Thyroid gland (tissue), 4 donors: ENCODE data around the gene MSS51. TPM values are rescaled to one million over a fixed set of nuclear protein-coding genes. Genes with fewer than 3 reads are reported as not detected.

Source experiments
- DNase-seq, 2 donors: peaks; one replicate each; pipeline ENCODE4 v3.0.0-alpha.2; 2019
- H3K27ac ChIP-seq, 3 donors: fragments of 200-600 bp; sonication (generic); 1 replicate in 2 of 3; 2 replicates in 1 of 3; pipeline ENCODE4 v1.5.1; 2016 to 2019; ENCODE audit warnings: mild to moderate bottlenecking in 1 of 3, moderate library complexity in 1 of 3
- H3K27me3 ChIP-seq: fragments of 200-600 bp; sonication (generic); one replicate; pipeline ENCODE4 v1.5.1; 2019
- H3K36me3 ChIP-seq, 2 donors: fragments of 200-600 bp; sonication (generic); one replicate each; pipeline ENCODE4 v1.5.1; 2016 to 2019
- H3K4me1 ChIP-seq, 2 donors: fragments of 200-600 bp; sonication (generic); one replicate each; pipeline ENCODE4 v1.5.1; 2017 to 2019
- H3K4me3 ChIP-seq, 3 donors: fragments of 200-600 bp; sonication (generic); replicated peaks in 1 of 3; 1 replicate in 2 of 3; 2 replicates in 1 of 3; pipeline ENCODE4 v1.5.1; 2016; ENCODE audit warnings: mild to moderate bottlenecking in 1 of 3
- H3K9me3 ChIP-seq: fragments of 200-600 bp; sonication (generic); one replicate; pipeline ENCODE4 v1.5.1; 2017
- POLR2A ChIP-seq, 2 donors: fragments of 450-650 bp; IDR thresholded peaks; one replicate each; pipeline ENCODE4 v1.6.1; 2017; ENCODE audit warnings: antibody characterized with exemption in 2 of 2, mild to moderate bottlenecking in 2 of 2, moderate library complexity in 1 of 2
- WGBS, 2 donors: methylation state at CpG; one replicate each; pipeline ENCODE4 v1.1.5; 2017; 5-methylcytosine and 5-hydroxymethylcytosine counted together
- intact Hi-C: fragments of 100-400 bp; cut with DNase I; formaldehyde crosslinking; loops from one replicate; pipeline ENCODE4 v1.15.1; 2023
- total RNA-seq, 4 donors: library from RNA; depleted of rRNA; stranded (reverse); fragments of >200 nt; gene quantifications; one replicate each; pipeline ENCODE4 v1.2.3, GENCODE V29; 2016
- TF ChIP-seq, protein P1 (sequence below), 6 experiments: fragments of 200-600 bp in 3 of 6; fragments of 450-650 bp in 3 of 6; sonication (generic) in 3 of 6; IDR thresholded peaks; one replicate each; pipeline ENCODE4 v1.5.1; 2016 to 2019; ENCODE audit warnings: antibody characterized with exemption in 6 of 6, mild to moderate bottlenecking in 2 of 6, inconsistent platforms in 1 of 6, moderate library complexity in 1 of 6

Gene MSS51
- 1 to 10 TPM in 3 of 4 donors, under 1 TPM in 1; 0.94 to 2.9 (median 1.9) TPM for total RNA-seq

DNA sequence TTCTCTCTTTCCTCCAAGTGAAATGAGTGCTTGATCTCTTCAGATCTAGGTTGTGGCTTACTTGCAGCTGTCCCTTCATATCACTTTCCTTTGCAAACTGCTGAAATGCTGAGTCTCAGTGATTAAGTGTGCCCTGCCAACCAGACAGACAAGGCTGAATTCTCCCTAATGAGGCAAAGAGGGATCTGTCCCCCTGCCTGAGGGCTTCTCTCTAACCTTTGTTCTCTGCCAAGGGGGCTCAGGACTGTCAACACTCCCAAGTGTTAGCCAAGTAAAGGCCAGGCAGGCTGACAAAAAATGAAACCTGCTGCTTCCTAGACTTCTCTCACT is at the start of gene MSS51:
Gene MSS51, minus strand, starts transcription at position 24 of the 330 bp plus-strand sequence. CDS start 5,277 bp downstream, outside the sequence.
- Histone ChIP-seq H3K36me3 (peaks cover 0 to 6% of the 10 kb centered on the region in 2 donors), H3K27me3 (no peaks in the 10 kb centered on the region), H3K27ac (no peak within 1 kb of the TSS), H3K4me1 (no peaks in the 10 kb centered on the region), H3K9me3 (no peaks in the 10 kb centered on the region), H3K4me3 (no peak within 1 kb of the TSS)
- TF ChIP-seq, protein P1, sequence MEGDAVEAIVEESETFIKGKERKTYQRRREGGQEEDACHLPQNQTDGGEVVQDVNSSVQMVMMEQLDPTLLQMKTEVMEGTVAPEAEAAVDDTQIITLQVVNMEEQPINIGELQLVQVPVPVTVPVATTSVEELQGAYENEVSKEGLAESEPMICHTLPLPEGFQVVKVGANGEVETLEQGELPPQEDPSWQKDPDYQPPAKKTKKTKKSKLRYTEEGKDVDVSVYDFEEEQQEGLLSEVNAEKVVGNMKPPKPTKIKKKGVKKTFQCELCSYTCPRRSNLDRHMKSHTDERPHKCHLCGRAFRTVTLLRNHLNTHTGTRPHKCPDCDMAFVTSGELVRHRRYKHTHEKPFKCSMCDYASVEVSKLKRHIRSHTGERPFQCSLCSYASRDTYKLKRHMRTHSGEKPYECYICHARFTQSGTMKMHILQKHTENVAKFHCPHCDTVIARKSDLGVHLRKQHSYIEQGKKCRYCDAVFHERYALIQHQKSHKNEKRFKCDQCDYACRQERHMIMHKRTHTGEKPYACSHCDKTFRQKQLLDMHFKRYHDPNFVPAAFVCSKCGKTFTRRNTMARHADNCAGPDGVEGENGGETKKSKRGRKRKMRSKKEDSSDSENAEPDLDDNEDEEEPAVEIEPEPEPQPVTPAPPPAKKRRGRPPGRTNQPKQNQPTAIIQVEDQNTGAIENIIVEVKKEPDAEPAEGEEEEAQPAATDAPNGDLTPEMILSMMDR (IDR thresholded peaks at IDR 0.05) = no peak
- DNase-seq = no peak
- intact Hi-C loops = no loop called here

- DNase-seq = no peak
- Histone ChIP-seq H3K36me3 (peaks cover 8 to 16% of the 10 kb centered on the region in 2 donors), H3K27ac (no peak overlapping the region), H3K9me3 (no peaks in the 10 kb centered on the region), H3K4me3 (no peak overlapping the region), H3K27me3 (no peaks in the 10 kb centered on the region), H3K4me1 (no peaks in the 10 kb centered on the region)
- TF ChIP-seq, protein P1 (IDR thresholded peaks at IDR 0.05) = no peak
- no peak for TF ChIP-seq POLR2A (IDR thresholded peaks at IDR 0.05)
- intact Hi-C loops = no loop called here
- 88 to 95% methylated on average over 7 of the region's 7 CpGs for WGBS, 2 donors
Measured at GRCh38 chr10:73480158-73480557, 46.8 kb upstream of the MSS51 start.

GRCh38 chr10:73478636-73479035 is 45.3 kb upstream of the MSS51 start:
- Histone ChIP-seq H3K36me3 (peaks cover 8 to 27% of the 10 kb centered on the region in 2 donors), H3K4me3 (no peak overlapping the region), H3K27me3 (no peaks in the 10 kb centered on the region), H3K4me1 (no peaks in the 10 kb centered on the region), H3K27ac (no peak overlapping the region), H3K9me3 (no peaks in the 10 kb centered on the region)
- WGBS, 2 donors = 85 to 88% methylated on average over 3 of the region's 3 CpGs
- TF ChIP-seq POLR2A (IDR thresholded peaks at IDR 0.05) = no peak
- TF ChIP-seq, protein P1 (IDR thresholded peaks at IDR 0.05) = no peak
- no peak for DNase-seq
- intact Hi-C loops = no loop called here

GRCh38 chr10:73471226-73471625 is 37.9 kb upstream of the MSS51 start:
- no peak for DNase-seq
- Histone ChIP-seq H3K27ac (no peak overlapping the region), H3K36me3 (peaks cover 0 to 48% of the 10 kb centered on the region in 2 donors), H3K4me3 (no peak overlapping the region), H3K9me3 (no peaks in the 10 kb centered on the region), H3K4me1 (no peaks in the 10 kb centered on the region), H3K27me3 (no peaks in the 10 kb centered on the region)
- WGBS, 2 donors = 87 to 89% methylated on average over 3 of the region's 3 CpGs
- intact Hi-C loops = no loop called here
- TF ChIP-seq, protein P1 (IDR thresholded peaks at IDR 0.05) = no peak

DNA sequence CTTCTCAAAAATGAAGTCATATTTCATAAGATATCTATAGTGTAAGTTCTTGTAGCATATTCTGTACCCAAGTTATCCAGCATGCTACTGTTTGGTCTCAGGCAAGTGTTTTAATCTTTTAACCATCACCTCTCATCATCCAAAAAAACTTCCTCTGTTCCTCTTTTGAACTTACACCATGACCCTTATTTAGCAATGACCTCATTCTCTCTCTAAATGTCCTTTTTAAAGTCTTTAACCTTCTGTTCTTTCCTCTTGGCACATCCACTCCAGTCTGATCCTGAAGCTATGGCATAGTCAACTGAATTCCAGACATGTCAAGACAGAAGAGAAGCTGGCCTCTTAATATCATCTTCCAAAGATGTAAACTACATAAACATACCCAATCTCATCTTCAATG is 36.2 kb upstream of the MSS51 start:
- H3K27me3 ChIP-seq = no peaks in the 10 kb centered on the region
- no peak overlapping the region for H3K4me3 ChIP-seq
- H3K27ac ChIP-seq = no peak overlapping the region
- TF ChIP-seq, protein P1 (IDR thresholded peaks at IDR 0.05) = no peak
- TF ChIP-seq POLR2A (IDR thresholded peaks at IDR 0.05) = no peak
- H3K4me1 ChIP-seq = no peaks in the 10 kb centered on the region
- DNase-seq = no peak
- no peaks in the 10 kb centered on the region for H3K9me3 ChIP-seq
- H3K36me3 ChIP-seq = peaks cover 9 to 43% of the 10 kb centered on the region in 2 donors
- intact Hi-C loops = no loop called here
